C4-2B (cell line): Measurements from ENCODE around the gene CATSPERE.

Experiments used
- H3K27ac ChIP-seq: fragments of 450-650 bp; 2 replicates; pipeline ENCODE4 v1.5.1; 2017
- ZFX ChIP-seq: fragments of 450-650 bp; IDR thresholded peaks from 2 replicates; pipeline ENCODE4 v1.6.1; 2017
- TF ChIP-seq, protein P1 (sequence below): fragments of 450-650 bp; conservative IDR thresholded peaks from 2 replicates; pipeline ENCODE4 v1.5.1; 2017; ENCODE audit warnings: mild to moderate bottlenecking

Gene CATSPERE

DNA sequence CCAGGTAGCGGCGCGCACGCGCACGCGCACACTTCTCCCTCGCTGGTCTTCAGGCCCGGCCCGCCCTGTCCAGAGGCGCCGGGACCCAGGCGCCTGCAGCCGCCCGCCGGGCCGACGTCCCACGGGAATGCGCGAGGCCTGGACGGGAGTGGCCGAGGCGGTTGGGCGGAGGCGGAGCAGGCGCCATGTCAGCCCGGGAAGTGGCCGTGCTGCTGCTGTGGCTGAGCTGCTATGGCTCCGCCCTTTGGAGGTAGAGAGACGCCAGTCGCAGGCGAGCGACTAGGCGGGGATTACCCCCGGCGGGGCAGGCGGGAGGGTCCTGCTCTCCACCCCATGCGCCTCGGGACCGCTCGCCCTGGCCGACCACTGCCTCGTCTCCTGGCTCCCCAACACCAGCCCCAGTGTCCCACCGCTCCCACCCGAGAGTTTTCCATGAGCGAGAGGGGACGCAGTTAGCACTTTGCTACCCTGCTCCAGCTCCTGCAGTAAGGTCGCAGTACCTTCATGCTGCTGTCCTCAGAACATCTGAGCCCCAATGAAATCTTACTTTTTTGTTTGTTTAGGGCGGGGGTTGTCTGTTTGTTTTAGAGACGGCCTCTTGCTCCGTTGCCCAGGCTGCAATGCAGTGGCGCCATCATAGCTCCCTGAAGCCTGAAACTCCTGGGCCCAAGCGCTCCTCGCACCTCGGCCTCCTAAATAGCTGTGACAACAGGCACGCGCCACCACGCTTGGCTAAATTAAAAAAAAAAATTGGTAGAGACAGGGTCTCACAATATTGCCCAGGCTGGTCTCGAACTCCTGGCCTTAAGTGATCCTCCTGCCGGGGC, at the start of gene CATSPERE:
Gene CATSPERE, plus strand, starts transcription at position 29 of the 827 bp plus-strand sequence. Its CDS starts 157 bp downstream, at position 186.
- TF ChIP-seq ZFX, result no peak
- TF ChIP-seq, protein P1, sequence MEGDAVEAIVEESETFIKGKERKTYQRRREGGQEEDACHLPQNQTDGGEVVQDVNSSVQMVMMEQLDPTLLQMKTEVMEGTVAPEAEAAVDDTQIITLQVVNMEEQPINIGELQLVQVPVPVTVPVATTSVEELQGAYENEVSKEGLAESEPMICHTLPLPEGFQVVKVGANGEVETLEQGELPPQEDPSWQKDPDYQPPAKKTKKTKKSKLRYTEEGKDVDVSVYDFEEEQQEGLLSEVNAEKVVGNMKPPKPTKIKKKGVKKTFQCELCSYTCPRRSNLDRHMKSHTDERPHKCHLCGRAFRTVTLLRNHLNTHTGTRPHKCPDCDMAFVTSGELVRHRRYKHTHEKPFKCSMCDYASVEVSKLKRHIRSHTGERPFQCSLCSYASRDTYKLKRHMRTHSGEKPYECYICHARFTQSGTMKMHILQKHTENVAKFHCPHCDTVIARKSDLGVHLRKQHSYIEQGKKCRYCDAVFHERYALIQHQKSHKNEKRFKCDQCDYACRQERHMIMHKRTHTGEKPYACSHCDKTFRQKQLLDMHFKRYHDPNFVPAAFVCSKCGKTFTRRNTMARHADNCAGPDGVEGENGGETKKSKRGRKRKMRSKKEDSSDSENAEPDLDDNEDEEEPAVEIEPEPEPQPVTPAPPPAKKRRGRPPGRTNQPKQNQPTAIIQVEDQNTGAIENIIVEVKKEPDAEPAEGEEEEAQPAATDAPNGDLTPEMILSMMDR, result no peak
- no peak within 1 kb of the TSS for H3K27ac ChIP-seq

- TF ChIP-seq, protein P1, result no peak
- no peak for TF ChIP-seq ZFX
- H3K27ac ChIP-seq, result no peak overlapping the region
Measured at GRCh38 chr1:244412176-244412575, 48.9 kb upstream of the CATSPERE start.

- TF ChIP-seq ZFX, result no peak
- TF ChIP-seq, protein P1, result no peak
- no peak overlapping the region for H3K27ac ChIP-seq
Measured at GRCh38 chr1:244413736-244414135, 47.3 kb upstream of the CATSPERE start.

DNA sequence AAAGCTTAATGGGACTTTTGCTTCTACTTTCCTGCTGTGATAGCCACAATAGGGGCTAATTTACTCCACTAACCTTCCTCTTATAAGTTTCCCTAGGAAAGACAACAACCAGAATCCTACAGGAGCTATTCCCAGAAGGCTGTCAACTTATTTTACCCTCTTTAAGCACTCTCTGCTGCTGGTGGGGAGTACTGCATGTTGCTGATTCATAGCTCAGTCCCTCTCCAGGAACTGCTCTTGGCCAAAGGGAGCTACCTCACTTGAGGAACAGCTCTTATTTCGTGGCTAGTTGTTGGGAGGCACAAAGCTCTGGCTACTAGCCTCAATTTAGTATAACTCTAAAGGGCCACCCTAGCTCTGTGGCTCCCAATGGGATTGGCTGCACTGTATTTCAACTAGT, 46.5 kb upstream of the CATSPERE start:
- TF ChIP-seq, protein P1, result no peak
- no peak for TF ChIP-seq ZFX

DNA sequence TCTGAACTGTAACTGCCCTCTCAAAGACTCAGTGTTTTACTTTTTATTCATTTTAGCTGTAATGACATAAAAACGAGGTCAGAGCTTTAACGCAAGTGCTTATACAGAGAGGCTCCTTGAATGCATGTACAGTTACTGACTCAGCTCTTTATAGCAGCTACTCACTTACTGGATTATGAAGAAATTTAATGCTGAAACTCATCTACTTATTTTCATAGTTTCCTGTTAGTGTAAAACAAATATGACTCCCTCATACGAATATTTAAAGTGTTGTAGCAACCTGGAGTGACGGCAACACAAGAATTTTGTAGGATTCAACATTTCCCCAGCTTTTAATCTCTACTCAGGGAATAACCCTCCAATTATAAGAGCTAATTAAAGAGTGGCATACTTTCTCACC, 42.0 kb upstream of the CATSPERE start:
- TF ChIP-seq, protein P1, result no peak
- no peak for TF ChIP-seq ZFX
- no peak overlapping the region for H3K27ac ChIP-seq

More for the DNA sequence above, 46.5 kb upstream of the CATSPERE start:
- H3K27ac ChIP-seq, result no peak overlapping the region

GRCh38 chr1:244422174-244422573, 38.9 kb upstream of the CATSPERE start:
- H3K27ac ChIP-seq, result no peak overlapping the region

More at GRCh38 chr1:244422174-244422573, 38.9 kb upstream of the CATSPERE start:
- TF ChIP-seq, protein P1, result no peak
- TF ChIP-seq ZFX, result no peak
